NCI-H2029 treated with DMSO at 0.1 percent for 48 hours (cell line): ENCODE data around the gene ITIH3.

ENCODE experiments used
- DNase-seq: peaks from one replicate; lab custom pipeline; 2025; lab: John Stamatoyannopoulos, UW

Gene ITIH3

DNA sequence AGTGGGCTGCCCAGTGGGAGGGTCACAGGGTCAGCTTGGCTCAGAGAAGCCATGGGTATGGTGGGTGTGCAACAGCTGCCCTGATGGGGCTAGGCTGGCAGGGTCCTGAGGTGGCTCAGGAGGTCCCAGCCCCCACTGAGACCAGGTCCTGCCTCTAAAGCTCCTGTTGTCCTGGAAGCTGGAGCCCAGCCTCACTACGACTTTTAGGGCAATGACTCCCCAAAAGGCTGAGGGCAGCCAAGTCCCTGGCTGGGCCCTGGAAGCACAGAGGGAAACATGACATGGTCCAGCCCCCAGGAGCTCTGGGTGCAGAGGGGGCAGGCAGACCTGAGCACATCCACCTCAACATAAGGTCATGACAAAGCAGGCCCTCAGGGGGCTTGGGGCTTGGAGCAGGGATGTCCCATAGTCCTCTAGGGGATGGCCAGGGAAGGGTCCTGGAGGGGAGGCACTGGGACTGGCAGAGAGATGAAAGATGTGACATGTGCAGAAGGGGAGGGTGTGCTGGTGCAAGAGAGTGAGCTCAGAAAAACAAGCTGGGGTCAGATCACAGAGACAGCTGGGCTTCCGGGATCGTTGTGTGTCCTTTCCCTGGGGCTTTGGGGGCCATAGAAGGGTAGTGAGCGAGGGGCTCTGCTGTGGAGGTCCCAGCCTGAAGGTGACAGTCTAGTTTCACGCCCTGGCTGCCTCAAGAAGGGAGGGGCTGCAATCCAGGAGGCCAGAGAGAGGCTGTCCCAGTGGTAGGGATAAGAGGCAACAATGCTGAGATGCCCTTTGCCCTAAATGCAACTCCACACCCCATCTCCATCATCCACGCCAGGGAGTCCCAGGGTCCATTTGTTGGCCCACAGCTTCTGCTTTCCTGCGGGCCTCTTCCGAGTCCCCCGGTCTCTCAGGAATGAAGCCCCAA is 639 bp upstream of the ITIH3 start:
- DNase-seq: no peak

DNA sequence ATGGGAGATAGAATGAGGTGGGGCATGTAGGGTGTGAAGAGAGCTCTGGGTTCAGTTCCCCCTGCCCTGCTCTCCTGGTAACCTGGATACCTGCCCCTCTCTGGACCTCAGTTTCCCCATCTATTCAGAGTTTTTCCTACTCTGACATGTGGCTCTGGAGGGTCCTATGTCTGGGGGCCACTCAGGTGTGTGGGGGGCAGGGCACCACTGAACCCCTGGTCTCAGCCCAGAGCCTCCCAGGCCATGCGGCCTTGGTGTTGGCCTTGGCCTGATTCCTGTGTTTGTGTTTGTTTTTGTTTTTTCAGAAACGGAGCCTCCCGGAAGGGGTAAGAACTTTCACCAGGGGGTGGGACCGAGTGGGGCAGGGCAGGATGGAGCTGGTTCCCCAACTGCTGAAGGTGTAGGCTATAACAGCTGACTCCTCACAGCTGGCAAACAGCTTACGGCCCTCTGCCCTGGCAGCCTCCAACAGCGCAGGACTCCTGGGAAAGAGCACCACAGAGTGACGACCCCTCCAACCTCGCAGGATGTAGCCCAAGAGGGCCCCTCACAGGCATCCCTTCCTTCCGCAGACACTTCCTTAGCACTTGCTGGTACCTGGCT is 803 bp downstream of the ITIH3 start:
- DNase-seq: no peak

DNA sequence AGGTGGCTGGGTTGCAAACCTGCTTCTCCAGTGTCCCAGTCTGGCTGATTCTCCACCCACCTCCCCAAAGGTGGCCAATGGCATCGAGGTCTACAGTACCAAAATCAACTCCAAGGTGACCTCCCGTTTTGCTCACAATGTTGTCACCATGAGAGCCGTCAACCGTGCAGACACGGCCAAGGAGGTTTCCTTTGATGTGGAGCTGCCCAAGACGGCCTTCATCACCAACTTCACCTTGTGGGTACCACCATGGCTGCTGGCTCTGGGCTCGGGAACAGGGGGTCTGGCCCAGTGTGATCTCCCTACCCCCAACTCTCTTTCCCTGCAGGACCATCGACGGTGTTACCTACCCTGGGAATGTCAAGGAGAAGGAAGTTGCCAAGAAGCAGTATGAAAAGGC is 1.8 kb downstream of the ITIH3 start:
- no peak for DNase-seq

DNA sequence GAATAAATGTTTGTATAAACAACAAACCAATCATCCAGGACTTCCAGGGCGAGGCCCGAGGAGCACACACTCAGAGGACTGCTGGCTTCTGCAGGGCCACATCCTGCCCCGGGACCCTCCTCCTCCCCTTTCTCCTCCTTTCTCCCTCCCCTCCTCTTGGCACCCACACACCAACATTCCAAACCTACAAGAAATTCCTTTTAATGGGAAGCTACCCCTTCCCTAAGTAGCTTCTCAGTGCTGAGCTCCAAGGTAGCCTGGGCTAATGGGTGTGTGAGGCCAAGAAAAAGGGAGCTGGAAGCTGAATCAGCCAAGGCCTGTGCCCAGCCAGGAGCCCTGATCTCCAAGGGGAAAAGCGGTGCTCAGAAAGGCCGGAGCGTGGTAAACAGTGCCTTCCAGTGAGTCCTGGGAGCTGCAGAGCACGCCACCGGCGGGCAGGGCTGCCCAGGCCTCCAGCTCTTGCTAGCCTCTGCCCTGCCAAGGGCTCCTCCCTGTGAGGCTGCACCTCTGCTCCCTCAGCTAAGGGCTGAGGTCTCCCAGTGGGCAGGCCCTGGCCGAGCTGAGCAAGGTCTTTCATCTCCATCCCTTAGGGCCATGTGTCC is 3.9 kb downstream of the ITIH3 start:
- no peak for DNase-seq

DNA sequence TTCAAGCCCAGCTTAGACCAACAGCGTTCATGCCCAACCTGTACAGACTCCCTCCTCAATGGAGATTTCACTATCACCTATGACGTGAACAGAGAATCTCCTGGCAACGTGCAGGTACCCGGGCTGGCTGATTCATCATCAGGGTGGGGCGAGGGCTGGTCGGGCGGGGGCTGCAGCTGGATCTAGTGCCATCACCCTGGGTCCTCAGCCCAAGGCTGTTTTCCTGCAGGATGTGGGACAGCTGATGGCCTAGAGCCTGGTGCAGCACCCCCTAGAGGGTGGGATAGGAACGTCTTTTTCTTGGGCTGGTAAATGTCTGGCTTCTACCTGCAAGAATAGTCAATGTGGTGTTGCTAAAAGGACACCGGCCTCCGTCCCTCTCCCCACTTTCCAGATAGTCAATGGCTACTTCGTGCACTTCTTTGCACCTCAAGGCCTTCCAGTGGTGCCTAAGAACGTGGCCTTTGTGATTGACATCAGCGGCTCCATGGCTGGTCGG is 4.4 kb downstream of the ITIH3 start:
- no peak for DNase-seq

DNA sequence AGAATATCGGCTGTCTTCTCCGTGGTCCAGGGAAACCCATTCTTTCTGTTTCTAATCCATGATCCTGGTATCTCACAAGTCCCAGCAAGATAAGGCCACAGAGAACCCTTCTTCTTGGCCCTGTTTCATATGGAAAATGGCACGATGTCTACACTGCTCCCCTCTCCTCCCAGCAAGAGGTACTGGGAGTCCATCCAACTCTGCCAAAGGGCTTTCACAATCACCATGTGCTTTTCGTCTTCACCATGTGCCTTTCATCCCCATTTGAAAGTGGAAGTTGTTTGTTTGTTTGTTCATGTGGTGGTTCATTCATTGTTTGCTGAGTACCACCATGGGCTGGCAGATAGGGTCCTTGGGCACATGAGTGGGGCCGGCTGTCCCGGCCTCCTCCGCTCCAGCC is 5.5 kb downstream of the ITIH3 start:
- DNase-seq: no peak

DNA sequence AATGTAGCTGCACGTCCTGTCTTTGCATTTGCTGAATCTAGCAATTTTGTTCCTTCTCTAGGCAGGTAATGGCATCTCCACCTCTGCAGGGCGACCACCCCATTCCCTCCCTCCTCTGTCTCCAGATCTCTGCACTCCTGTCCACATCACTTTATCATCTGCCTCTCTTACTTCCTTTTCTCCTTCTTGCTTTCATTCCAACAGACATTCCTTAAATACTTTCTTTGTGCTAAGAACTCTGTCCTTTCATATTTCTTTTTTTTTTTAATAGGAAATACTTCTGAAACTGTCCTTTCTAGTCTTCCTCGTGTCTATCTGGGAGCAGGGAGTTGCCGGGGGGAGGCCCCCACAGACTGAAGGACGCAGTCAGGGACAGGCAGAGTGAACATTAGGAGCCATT is 7.2 kb downstream of the ITIH3 start:
- DNase-seq: no peak

DNA sequence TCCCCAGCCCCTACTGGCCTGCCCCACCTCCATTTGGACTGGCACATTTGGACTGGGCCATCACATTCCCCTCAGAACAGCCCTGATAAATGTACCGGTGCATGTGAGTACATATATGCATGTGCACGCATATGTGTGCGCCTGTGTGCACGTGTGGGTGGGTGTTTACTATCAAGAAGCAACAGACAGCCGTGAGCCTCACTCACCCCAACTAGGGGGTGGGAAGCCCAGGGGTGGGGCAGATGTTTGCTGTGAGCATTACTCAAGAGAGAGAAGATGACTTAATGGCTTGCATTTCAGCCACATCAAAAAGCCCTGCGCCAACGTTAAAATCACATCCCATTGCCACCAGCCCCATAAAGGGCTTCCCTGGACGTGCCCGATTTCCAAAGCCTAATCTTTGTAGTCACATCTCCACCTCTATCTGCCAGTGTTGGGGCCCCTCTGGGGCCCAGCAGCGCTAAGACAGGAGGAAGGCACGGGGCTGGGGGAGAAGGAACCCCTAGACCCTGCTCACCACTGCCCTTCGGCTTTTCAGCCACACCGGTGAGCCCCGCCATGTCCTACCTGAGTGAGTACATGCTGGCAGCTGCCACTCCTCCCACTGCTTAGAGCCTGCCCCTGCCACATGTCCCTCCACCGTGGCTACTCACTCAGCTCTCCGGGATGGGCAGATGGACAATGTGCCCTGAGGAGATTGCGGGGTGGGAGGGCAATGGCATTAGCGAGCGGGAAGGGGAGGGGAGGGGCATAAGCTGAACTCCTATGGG is 10.9 kb downstream of the ITIH3 start:
- DNase-seq: no peak

DNA sequence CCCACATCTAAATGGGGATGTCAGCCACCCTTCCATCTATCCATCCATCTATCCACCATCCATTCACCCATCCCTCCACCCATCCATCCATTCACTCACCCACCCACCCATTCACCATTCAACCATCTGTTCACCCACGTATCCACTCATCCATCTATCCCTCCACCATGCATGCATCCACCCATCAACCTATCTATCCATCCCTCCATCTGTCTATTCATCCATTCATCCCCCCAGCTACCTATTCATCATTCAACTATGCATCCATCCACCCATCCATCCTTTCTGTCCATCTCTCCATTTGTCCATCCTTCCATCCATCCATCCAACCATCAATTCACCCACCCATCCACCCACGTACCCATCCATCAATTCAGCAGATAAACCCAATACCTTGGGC is 14.6 kb downstream of the ITIH3 start:
- DNase-seq: no peak

DNA sequence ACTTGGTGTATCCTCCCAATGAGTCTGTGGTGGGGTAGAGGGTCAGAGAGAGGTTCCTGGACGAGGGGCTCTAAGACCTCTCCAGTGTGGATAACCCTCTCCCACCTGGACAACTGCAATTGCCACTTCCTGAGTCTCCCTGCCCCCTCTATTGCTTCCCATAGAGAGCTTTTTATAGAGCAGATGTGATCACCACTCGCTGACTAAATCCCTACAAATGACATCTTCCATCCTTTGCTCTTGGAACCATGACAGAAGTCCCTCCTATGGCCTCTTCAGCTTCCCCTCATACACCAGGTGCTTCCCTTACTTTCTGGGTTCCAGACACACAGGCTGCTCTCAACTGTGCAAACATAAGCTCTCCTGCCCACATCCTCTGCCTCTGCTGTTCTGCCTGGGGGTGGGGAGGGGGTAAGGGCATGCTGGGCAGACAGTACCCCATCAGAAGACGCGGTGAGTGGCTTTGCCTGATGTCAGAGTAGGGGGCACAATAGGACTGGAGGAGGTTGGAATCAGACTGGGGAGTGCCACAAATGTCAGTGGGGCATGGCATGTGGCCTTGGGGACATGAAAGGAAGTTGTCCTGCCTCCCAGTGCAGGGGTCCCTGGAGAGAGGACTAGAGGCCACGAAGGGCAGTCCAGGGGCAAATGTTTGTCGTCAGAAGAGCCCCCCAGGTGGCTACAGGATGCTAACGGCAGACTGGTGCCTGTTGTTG is 15.2 kb downstream of the ITIH3 start:
- peak; percentile 35 for DNase-seq

DNA sequence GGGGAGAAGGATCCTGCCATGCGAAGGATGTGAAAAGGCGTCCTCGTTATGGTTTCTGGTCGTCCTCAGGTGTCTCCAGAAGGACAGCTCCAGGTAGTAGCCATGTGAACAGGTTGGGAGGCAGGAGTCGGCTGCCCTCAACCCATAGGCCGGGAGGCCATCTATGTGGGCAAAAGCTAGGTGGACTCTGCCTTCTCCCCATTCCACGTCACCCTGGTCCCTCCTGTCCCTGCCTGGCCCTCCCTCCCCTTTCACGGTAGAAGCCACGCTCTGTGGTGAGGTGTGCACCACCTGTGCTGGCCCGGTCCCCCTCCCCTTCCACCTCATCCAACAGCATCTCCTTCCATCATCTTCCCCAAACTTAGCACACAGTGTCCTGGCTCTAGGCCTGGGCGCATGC is 16.3 kb downstream of the ITIH3 start:
- no peak for DNase-seq

DNA sequence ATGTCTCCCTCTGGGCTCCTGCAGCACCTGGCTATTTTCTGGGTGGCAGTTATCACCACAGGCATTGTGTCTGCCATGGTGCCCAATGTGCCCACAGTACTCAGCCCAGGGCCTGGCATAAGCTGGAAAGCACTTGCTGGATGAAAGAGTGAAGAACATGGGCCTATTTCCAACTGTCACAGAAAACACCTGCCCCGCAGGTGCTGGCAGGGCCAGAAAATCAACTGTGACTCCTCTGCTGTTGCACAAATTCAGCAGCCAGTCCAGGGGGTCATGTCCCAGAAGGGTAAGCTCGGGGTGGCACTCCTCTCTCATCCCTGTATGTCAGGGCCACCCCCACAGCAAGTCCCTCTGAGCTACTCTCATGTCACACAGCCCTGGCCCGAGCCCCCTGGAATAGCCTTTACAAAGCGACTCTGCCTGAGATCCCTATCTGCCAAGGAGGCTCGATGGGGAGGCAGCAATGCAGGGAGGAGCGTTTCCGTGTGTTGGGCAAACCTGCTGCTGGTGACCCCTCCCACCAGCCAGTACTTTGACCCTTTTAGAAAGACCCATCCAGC is 16.9 kb downstream of the ITIH3 start:
- no peak for DNase-seq

DNA sequence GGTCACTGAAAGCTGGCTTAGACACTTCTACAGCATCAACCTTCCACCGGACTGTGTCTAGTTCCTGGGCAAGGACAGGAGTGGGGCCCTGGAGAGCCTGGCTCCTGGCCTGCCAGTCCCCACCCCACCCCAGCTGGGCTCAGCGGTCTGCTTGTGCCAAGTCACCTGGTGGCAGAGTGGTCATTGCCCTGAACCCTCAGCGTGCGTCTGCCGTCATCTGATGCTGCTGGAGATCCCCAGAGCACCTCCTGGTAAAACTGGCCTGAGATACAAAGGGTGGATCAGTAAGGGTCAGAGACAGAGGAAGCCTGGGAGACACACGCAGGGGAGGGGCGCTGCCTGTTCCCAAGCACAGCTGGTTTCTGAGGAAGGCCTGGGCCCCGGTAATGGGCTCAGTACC is 19.2 kb downstream of the ITIH3 start:
- no peak for DNase-seq

DNA sequence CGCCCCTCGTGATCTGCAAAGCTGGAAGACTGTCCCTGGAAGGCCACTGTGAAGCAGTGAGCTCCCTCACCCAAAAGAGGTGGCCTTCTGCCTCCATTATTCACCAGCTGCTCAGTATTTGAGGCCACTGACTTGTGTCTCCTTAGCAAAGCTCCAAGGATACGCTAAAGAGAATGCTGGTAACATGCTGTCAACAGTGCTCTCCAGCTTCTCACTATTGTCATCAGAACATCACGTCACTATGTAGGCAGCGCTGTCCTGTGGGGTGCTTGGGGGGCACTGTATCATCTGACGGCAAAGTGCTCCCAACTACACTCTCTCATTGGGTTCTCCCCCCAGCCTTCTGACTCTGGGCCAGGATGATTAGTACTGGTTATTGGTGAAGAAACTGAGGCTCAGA is 21.6 kb downstream of the ITIH3 start:
- DNase-seq: no peak

DNA sequence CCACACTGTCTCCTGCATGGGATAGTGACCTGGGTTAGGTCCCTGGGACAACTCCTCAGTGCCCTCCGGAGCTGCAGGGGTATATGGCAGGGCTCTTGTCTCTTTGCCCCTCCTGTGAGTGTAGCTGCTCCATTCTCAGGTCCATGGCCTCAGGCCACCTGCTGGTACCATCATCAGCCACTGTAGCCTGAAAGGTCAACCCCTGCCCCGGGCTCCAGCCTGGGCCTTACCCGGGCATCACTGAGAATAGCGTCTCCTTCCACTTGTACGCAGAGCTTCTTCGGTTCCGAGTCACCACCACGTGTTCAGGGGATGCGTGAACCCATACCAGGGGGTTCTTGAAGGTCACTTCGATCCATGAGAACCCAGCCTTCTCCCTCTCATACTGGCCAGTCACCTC is 22.1 kb downstream of the ITIH3 start:
- DNase-seq: no peak

DNA sequence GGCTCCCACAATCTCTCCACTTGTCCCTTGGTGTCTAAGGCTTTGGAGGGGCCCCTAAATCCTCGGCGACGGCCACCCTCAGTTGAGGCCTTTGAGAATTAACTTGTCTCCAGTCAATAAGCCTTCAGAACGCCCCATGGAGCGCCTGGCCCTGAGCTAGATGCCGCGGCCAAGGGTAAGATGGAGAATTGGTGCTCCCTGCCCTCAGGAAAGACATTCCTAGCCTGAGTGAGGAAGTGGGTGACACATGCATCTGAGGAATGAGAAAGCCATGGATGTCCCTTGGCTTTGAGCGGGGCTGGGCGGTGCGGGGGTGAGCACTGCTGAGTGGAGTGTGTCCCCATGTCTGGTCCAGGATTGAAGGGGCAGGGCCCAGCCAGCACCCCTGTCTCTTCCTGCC is 22.6 kb downstream of the ITIH3 start:
- no peak for DNase-seq

DNA sequence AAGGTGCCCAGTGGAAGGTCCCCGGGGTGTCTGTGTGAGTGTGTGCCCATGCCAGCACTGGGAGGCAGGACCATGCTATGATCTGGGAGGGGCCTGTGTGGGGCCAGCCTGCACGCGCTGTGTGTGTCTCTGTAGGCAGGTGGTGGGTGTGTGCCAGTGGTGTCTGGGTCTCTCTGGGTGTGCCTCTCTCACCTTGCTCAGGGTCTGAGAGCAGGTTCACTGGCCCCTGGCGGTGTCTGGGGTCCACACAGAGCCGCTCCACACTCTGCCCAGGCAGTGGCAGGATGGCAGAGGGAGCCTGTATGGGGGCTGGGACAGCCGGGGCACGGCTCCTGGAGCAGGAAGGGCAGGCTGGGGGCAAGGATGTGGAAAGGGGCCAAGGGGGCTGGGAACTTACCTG is 23.3 kb downstream of the ITIH3 start:
- DNase-seq: no peak

DNA sequence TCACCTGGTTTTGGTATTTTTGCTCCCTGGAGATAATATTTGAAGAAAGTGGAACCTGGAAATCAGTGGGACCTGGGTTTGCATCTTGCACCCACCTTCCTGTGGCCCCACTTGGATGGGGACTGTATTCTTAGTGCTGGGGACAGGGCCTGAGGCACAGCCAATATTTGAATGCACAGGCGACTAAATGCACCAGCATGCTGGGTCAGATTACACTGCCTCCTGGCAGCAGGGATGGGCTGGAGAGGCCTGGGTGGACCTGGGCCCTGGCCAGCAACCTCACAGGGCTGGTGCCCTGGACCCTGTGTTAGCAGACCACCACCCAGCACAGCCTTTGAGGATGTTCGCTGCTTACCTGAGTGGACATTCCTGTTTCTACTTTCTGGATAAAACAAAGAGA is 25.3 kb downstream of the ITIH3 start:
- DNase-seq: no peak

DNA sequence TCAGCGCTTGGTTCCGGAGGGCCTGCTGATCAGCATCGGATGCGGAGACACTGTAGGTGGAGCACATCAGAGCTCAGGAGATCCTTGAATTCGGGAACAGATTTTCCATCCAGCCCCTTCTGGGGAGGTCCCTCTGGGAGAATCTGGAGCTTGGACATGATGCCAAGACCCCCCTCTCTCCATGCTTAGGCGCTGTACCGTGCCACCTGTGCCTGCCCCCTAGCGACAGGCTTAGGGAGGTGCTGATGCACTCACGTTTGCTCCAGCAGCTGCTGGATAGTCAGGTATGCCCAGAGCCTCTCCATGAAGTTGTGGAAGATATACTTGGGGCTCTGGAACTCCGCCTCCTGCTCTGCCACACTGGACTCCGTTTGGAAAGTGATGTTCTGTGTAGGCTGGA is 26.1 kb downstream of the ITIH3 start:
- no peak for DNase-seq

DNA sequence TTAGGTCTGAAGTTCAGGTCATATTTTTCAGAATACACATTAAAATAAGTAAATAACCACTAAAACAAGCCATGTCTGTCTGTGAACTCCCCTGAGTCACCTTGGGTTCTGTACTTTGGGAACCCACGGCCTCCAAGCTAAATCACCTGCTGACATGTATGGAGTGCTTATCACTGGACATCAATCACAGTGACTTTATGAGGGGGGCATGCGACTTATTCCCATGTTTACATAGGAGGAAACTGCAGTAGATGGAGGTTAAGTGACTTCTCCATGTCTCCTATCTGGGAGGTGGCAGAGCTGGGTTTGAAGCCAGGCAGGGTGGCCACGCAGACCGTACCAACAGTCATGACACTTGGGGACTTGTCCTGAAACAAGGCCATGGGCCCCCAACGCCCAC is 27.8 kb downstream of the ITIH3 start:
- DNase-seq: no peak

DNA sequence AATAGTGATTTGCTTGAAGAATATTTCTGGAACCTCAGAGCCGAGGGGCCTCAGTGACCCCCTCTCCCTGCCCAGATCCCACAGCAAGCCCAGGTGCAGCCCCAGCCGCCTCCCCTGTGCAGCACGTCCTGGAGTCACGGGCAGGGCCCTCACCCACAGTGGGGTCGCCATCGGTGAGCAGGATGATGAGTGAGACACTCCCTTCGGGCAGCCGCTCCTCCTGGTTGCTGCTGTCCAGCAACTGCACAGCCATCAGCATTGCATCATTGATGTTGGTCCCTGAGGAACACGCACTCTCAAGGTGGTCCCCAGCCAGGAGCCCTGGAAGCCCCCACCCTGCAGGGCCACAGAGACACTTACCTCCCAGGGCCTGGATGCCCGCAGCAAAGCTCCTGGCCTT is 29.4 kb downstream of the ITIH3 start:
- DNase-seq: no peak
